GM19438 (cell line): Measurements from ENCODE around the gene IFT88.

Experiments used
- ATAC-seq: cut with Tn5 transposase; IDR thresholded peaks from one replicate; pipeline ENCODE4 v1.9.1; 2021; ENCODE audit warnings: low read depth; ENCODE audit not compliant: unreplicated experiment

Gene IFT88

DNA sequence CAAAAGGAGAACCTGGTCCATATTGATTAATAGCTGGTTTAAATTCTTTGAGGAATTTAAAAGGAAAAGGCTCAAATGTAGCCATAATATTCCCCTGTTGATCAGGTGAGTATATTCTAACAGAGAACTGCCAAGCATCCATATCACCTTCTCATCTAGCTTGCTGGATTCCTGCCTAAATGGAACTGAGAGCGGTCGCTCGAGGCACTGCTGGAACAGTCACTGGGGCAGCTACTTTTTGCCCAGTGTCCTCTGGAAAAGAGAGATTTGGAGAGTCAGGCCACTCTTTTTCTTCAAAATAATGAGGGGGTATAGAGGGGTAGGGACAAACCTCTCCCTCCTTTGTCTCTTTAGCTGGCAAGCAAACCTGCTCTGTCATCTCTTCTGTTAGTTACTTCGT, 117.1 kb downstream of the IFT88 start:
- no peak for ATAC-seq

DNA sequence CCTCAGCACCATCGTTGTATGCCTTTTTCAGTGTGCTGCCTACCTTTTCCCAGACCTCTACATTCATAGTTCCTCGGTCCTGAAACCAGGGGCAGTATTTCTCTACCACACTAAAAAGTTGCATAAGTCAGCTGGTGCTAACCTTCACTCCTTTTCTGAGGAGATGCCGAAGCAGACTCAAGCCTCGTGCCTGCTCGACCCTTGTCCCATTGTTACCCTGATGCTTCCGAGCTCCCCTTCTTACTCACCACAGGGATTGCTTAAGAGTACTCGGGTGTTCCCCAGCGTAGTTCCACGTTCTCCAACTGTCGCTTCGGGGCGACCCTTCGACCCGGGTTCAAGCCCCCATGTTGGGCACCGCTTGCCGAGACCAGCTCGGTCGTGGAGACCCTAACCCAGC, 117.6 kb downstream of the IFT88 start:
- no peak for ATAC-seq

DNA sequence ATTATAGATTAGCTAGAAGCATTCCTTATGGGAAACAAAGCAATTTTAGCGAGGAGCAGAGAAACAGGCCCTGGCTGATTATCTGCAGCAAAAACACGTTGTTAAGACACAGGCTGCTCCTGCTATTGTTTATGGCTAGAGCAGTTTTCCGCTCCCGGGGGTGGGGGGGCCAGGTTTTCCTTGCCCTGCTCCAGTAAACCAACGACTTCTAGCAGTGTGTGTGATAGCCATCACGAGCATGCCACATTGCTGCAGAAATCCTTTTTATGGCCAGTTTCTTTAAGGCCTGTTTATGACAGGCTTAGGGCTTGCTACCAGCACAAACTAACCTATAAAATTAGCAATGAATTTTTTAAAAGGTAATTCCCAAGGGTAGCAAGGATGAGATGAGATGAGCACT, 118.1 kb downstream of the IFT88 start:
- ATAC-seq: no peak

- ATAC-seq: no peak
Observed at GRCh38 chr13:20686167-20686566, 119.2 kb downstream of the IFT88 start.

- ATAC-seq: no peak
Observed at GRCh38 chr13:20686863-20687579, 120.1 kb downstream of the IFT88 start.

GRCh38 chr13:20689291-20689690, 122.3 kb downstream of the IFT88 start:
- ATAC-seq: no peak

DNA sequence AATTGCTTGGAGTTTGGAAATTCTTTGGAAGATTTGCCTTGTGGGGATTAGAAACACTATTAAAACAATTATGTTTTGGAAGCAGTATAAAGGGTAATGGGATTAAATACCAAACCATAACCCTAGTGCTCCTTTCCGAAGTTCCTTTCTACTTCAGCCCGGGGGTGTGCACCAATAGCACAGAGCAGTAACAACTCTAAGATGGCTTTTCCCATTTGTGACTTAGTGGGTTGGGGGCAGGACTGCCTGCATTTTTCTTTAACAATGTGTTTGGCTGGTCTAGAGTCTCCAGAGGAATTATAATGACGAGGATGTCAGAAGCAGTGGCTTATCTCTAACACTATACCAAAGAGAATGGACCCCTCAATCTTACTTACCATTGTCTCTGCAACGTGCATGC, 124.7 kb downstream of the IFT88 start:
- ATAC-seq: no peak

- no peak for ATAC-seq
Observed at GRCh38 chr13:20696073-20696472, 129.1 kb downstream of the IFT88 start.

DNA sequence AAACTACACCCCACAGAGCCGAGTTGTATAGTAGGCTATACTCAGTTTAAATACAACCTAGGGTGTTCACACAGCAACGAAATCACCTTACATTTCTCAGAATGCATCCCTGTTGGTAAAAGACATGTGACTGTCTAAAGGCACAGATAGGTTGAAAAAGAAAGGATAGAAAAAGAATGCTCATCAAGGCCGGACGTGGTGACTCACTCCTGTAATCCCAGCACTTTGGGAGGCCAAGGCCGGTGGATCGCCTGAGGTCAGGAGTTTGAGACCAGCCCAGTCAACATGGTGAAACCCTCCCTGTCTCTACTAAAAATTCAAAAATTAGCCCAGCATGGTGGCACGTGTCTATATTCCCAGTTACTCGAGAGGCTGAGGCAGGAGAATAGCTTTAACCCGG, 132.8 kb downstream of the IFT88 start:
- ATAC-seq: no peak

DNA sequence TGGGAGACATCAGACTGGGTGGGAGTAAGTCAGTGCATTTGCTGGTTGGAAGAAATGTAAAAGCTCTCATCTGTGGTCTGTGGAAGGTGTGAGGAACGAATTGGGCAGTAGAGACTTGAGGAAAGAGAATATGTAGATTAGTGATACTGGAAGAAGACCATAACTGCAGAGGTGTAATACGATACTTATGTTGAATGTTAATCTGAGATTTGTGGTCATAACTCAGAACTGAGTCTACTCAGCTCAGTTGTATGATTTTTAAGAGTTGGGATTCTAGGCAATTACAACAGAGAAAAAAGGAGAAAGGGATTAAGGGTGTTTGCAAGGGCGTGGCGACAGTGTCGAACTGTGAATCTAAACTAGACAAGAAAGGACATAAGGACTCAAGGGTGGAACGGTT, 133.3 kb downstream of the IFT88 start:
- no peak for ATAC-seq

- ATAC-seq: no peak
Observed at GRCh38 chr13:20701461-20701860, 134.5 kb downstream of the IFT88 start.

DNA sequence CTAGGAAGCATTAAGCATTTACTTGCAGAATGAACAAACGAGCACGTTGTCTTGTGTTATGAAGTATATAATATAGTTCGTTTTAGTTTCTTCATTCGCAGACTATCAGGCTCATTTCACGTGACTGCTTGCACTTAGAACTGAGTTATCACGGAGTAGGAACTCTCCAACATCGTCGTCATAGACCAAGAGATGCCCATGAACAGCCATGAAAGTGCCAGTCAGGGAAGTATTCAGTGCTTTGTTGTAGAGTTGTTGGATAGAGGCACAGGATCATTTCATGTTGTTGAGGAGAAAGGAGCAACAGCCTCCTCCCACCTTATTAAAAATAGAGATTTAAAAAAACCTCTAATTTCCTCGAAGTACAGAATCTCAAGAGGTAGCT, 135.6 kb downstream of the IFT88 start:
- no peak for ATAC-seq

DNA sequence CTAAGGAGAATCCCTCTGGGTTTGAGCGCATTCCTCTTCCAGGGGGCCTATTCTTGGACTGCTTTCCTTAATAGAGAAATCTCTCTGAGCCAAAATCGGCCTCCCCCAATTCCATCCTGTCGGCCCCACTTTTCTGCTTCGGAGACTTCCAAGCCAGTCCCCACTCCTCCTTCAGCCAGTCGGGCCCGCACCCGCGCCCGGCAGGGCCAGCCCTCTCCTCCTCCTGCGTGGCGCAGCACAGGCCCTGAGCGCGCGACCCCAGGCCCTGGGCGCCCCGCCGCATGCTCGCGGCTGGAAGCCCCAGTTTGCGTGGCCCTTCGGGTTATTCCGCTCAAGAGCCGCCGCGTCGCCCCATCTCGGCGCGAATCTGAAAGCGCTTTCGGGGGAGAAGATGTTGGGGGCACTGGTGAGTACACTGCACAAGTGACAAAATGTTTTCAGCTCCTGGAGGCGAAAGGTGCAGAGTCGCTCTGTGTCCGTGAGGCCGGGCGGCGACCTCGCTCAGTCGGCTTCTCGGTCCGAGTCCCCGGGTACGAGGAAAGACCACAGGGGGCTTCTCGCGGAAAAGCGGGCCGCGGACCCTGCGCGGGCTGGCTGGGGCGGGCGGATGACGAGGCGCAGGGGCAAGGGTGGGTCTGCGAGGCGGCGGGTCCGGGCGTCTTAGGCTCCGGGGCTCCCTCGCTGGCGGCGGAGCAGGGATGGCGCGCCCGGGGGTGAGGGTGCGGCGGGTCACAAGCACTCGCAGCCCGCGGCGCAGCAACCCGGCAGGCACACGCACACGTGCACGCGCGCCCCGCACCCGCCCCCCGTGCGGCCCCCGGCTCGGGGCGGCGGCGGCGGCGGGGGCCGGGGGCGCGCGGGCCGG, 136.2 kb downstream of the IFT88 start, which contains the start of gene IL17D:
IL17D (plus strand) TSS at position 785 of the 865 bp plus-strand sequence. CDS start 303 bp downstream, outside the sequence.
- peak; percentile 36 for ATAC-seq

GRCh38 chr13:20703780-20704458, 137.0 kb downstream of the IFT88 start:
- peak; percentile 88 for ATAC-seq

DNA sequence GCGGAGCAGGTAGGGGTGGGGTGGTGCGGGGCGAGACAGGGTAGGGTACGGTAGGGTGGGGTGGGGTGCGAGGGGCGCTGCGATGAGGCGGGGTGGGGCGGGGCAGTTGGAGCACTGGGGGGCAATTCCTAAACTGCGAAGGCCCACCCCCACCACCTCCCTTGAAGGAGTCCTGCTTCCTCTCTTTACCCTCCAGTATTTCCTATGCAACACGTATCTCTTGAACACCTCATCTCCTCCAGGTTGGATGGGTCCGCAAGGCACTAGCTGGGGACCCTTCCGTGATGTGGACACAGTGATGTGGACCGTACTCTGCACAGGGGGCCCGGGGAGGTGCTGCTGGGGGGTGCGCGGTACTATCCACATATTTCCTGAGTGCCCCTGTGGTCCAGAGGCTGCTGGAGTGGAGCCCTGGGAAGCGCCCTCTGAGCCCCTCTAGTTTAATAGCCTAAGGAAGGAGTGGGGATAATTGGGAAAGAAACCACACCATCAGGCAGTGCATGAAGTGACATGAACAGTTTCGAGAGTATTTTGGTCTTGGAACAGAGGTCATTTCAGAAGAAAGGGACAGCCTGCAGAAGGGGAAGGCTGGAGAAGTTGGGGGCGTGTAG, 137.6 kb downstream of the IFT88 start:
- ATAC-seq: no peak

GRCh38 chr13:20706661-20707060, 139.7 kb downstream of the IFT88 start:
- no peak for ATAC-seq

DNA sequence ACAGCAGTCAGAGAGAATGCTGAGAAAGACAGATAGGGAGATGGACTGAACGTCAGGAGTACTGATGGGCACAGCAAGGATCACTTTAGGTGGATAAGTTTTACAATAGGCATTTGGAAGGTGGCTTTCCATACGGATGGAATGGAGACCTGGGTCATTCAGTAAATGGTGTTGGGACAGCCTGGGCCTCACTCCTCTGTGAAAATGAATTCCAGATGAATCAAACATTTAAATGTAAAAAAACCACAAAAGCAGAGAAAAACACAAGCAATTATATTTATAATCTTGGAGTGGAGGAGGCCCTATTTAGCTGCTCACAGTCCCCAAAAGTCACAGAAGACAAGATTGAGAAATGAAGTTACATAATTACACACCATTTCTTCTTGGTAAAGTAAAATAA, 141.3 kb downstream of the IFT88 start:
- no peak for ATAC-seq

DNA sequence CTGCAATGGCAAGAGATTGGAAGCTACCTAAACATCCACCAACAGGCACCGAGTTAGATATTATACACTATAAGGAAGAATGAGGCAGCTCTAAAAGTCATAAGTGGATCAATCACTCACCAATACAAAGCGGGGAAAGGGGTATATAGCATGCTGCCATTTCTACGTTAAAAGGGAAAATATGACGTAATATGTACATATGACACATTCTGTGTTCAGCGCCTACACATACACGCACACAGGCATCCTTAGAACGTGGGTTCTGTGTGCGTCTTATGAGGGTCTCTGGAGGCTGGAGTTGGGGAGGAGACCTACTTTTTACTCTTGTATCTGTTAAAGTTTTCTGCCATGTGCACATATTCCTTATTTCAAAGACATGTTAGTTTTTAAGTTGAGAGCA, 142.4 kb downstream of the IFT88 start:
- ATAC-seq: no peak

DNA sequence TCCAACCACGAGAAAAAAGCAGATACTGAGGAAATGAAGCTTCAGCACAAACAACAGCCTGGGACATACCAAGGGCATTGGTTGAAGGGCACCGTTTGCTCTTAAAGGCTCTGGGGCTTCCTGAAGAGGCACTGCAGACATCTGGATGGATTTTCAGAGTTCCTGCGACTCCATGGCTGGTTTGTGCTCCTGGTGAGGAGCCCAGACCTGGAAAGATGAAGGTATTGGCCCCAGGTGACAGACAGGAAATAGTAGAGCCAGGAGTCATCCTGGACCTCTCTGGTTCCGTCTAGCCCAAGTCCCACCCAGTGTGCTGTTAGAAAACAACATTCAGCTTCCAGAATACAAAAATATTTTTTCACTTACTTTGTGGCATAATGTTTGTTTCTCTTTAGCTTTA, 142.8 kb downstream of the IFT88 start:
- no peak for ATAC-seq

- no peak for ATAC-seq
Observed at GRCh38 chr13:20711301-20712044, 144.5 kb downstream of the IFT88 start.
